CD14-positive monocyte (primary cell): ENCODE results near the gene DUSP16. TPM values are rescaled to one million over a fixed set of nuclear protein-coding genes. Genes with fewer than 3 reads are reported as not detected.

Experiments
- DNase-seq, 3 donors: peaks; one replicate each; pipeline ENCODE4 v3.0.0-alpha.2; 2011 to 2022
- H2AFZ ChIP-seq: 2 replicates; pipeline ENCODE4 v1.6.0; 2012; ENCODE audit warnings: mild to moderate bottlenecking, low read depth, low read length, inconsistent platforms; ENCODE audit not compliant: insufficient read depth, poor library complexity, severe bottlenecking
- H3K27ac ChIP-seq, 2 donors: 1 replicate in 1 of 2; 2 replicates in 1 of 2; pipeline ENCODE4 v1.5.1; 2012 to 2013; ENCODE audit warnings: low read length in 2 of 2, control low read depth in 1 of 2, inconsistent platforms in 1 of 2, low read depth in 1 of 2, mild to moderate bottlenecking in 1 of 2
- H3K27me3 ChIP-seq, 2 donors: one replicate each; pipeline versions ENCODE4 v1.6.0 to v1.6.1; 2011 to 2013; ENCODE audit warnings: low read length in 2 of 2; ENCODE audit not compliant: control insufficient read depth in 2 of 2, insufficient read depth in 2 of 2
- H3K36me3 ChIP-seq, 2 donors: replicated peaks in 1 of 2; 1 replicate in 1 of 2; 2 replicates in 1 of 2; pipeline versions ENCODE4 v1.5.1 to v1.6.1; 2012 to 2013; ENCODE audit warnings: low read length in 2 of 2, control low read depth in 1 of 2, inconsistent platforms in 1 of 2, mild to moderate bottlenecking in 1 of 2; ENCODE audit not compliant: insufficient read depth in 2 of 2, control insufficient read depth in 1 of 2
- H3K4me1 ChIP-seq, 2 donors: 1 replicate in 1 of 2; 2 replicates in 1 of 2; pipeline versions ENCODE4 v1.5.1 to v1.6.1; 2012 to 2013; ENCODE audit warnings: low read length in 2 of 2, control low read depth in 1 of 2, inconsistent platforms in 1 of 2, mild to moderate bottlenecking in 1 of 2, moderate library complexity in 1 of 2; ENCODE audit not compliant: insufficient read depth in 2 of 2, control insufficient read depth in 1 of 2
- H3K4me2 ChIP-seq: replicated peaks from 2 replicates; pipeline ENCODE3; 2012; ENCODE audit warnings: low read length, moderate library complexity, mild to moderate bottlenecking; ENCODE audit not compliant: poor library complexity, severe bottlenecking; ENCODE audit errors: extremely low read depth
- H3K4me3 ChIP-seq, 3 experiments: fragments of 200-600 bp in 1 of 3; sonication (generic) in 1 of 3; replicated peaks in 1 of 3; 1 replicate in 2 of 3; 2 replicates in 1 of 3; pipeline ENCODE4 v1.5.1; 2011 to 2013; ENCODE audit warnings: low read length in 3 of 3, mild to moderate bottlenecking in 3 of 3, control low read depth in 2 of 3, low read depth in 2 of 3, inconsistent platforms in 1 of 3, moderate library complexity in 1 of 3
- H3K79me2 ChIP-seq: 2 replicates; pipeline ENCODE4 v1.6.0; 2012; ENCODE audit warnings: mild to moderate bottlenecking, control low read depth, inconsistent platforms, low read length, moderate library complexity; ENCODE audit not compliant: insufficient read depth
- H3K9ac ChIP-seq: 2 replicates; pipeline ENCODE4 v1.6.0; 2017; ENCODE audit warnings: low read length, mild to moderate bottlenecking; ENCODE audit not compliant: insufficient read depth, poor library complexity, severe bottlenecking
- H3K9me3 ChIP-seq, 2 donors: replicated peaks in 1 of 2; 1 replicate in 1 of 2; 2 replicates in 1 of 2; pipeline versions ENCODE4 v1.5.1 to v1.6.1; 2012 to 2013; ENCODE audit warnings: low read length in 2 of 2, control low read depth in 1 of 2; ENCODE audit not compliant: control insufficient read depth in 1 of 2, insufficient read depth in 1 of 2
- H4K20me1 ChIP-seq: 2 replicates; pipeline ENCODE4 v1.6.0; 2012; ENCODE audit warnings: mild to moderate bottlenecking, low read length, control low read depth, moderate library complexity; ENCODE audit not compliant: insufficient read depth
- H3K27ac Mint-ChIP-seq, 7 donors: one replicate each; pipeline ENCODE4 v1.8.0; 2020; ENCODE audit warnings: mild to moderate bottlenecking in 7 of 7, mixed read lengths in 7 of 7, moderate library complexity in 6 of 7, inconsistent platforms in 2 of 7
- H3K27me3 Mint-ChIP-seq, 3 donors: one replicate each; pipeline ENCODE4 v1.8.0; 2021 to 2022; ENCODE audit warnings: low read depth in 3 of 3, mild to moderate bottlenecking in 3 of 3, mixed read lengths in 3 of 3, moderate library complexity in 3 of 3, inconsistent platforms in 1 of 3
- H3K36me3 Mint-ChIP-seq, 2 donors: one replicate each; pipeline ENCODE4 v1.8.0; 2020; ENCODE audit warnings: mixed read lengths in 2 of 2, inconsistent platforms in 1 of 2, mild to moderate bottlenecking in 1 of 2
- H3K4me1 Mint-ChIP-seq: one replicate; pipeline ENCODE4 v1.8.0; 2020; ENCODE audit warnings: mild to moderate bottlenecking, mixed read lengths
- H3K4me3 Mint-ChIP-seq, 2 donors: one replicate each; pipeline ENCODE4 v1.8.0; 2020; ENCODE audit warnings: mild to moderate bottlenecking in 2 of 2, mixed read lengths in 2 of 2, moderate library complexity in 1 of 2
- H3K9me3 Mint-ChIP-seq, 7 donors: one replicate each; pipeline ENCODE4 v1.8.0; 2020 to 2022; ENCODE audit warnings: mixed read lengths in 7 of 7, mild to moderate bottlenecking in 6 of 7, moderate library complexity in 6 of 7, inconsistent platforms in 2 of 7
- WGBS: methylation state at CpG from one replicate; pipeline ENCODE4 v1.1.5; 2013; ENCODE audit warnings: missing lambda C conversion rate; ENCODE audit not compliant: insufficient coverage; 5-methylcytosine and 5-hydroxymethylcytosine counted together
- intact Hi-C, 2 donors: fragments of 100-400 bp; cut with micrococcal nuclease; formaldehyde crosslinking; loops; one replicate each; pipeline versions ENCODE4 v1.15.0 to v1.15.1; 2023
- polyA plus RNA-seq, 3 donors: library from polyadenylated mRNA; depleted of rRNA in 1 of 3; unstranded in 2 of 3; stranded (reverse) in 1 of 3; fragments of 300-500 nt in 2 of 3; fragments of >200 nt in 1 of 3; fragmentation: Illumina TruSeq in 2 of 3; gene quantifications; 1 replicate in 2 of 3; 2 replicates in 1 of 3; pipeline ENCODE4 v1.2.3, GENCODE V29; 2012 to 2021
- TF ChIP-seq, protein P1 (sequence below): fragments of 200-600 bp; IDR thresholded peaks from one replicate; pipeline ENCODE4 v1.8.0; 2022; ENCODE audit warnings: antibody characterized with exemption, mild to moderate bottlenecking

The DUSP16 gene
- polyA plus RNA-seq, 3 donors: 0.04 to 0.46 (median 0.27) TPM

DNA sequence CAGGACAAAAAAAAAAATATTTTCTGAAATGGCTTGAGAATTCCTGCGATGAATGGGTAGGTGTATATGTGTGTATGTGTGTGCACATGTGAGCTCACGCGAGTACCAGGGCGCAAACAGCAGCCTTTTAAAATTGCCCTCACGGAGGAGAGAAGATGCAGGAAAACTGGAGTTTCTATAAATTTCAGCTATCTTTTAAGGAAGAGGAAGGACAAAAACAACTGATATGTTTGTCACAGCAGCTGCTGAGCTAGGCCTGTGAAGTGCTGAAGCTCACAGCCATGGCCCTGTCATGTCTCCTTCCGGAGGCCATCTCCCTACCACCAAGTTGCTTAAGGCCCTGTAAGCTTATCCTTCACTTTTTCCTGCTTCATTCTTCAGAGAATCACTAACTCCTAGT lies 40.8 kb downstream of the DUSP16 start:
- WGBS: 50% methylated on average over 2 of the region's 6 CpGs
- H3K27ac Mint-ChIP-seq: peak overlapping the region in 1 of 7 donors; percentile 5
- intact Hi-C loops: no loop called here

GRCh38 chr12:12521044-12521485 lies 41.6 kb downstream of the DUSP16 start:
- H3K27me3 Mint-ChIP-seq: peaks cover 0 to 2% (median 0%) of the 10 kb centered on the region in 3 donors
- Histone ChIP-seq H3K4me1 (peaks cover 0 to 8% of the 10 kb centered on the region in 2 donors), H3K9ac (no peak overlapping the region), H3K27ac (no peak overlapping the region), H3K9me3 (no peaks in the 10 kb centered on the region), H3K27me3 (no peaks in the 10 kb centered on the region), H4K20me1 (no peaks in the 10 kb centered on the region), H3K79me2 (no peaks in the 10 kb centered on the region), H3K4me2 (no peak overlapping the region), H2AFZ (no peak overlapping the region), H3K36me3 (no peaks in the 10 kb centered on the region), H3K4me3 (no peak overlapping the region)
- TF ChIP-seq, protein P1, sequence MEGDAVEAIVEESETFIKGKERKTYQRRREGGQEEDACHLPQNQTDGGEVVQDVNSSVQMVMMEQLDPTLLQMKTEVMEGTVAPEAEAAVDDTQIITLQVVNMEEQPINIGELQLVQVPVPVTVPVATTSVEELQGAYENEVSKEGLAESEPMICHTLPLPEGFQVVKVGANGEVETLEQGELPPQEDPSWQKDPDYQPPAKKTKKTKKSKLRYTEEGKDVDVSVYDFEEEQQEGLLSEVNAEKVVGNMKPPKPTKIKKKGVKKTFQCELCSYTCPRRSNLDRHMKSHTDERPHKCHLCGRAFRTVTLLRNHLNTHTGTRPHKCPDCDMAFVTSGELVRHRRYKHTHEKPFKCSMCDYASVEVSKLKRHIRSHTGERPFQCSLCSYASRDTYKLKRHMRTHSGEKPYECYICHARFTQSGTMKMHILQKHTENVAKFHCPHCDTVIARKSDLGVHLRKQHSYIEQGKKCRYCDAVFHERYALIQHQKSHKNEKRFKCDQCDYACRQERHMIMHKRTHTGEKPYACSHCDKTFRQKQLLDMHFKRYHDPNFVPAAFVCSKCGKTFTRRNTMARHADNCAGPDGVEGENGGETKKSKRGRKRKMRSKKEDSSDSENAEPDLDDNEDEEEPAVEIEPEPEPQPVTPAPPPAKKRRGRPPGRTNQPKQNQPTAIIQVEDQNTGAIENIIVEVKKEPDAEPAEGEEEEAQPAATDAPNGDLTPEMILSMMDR: no peak
- 94% methylated on average over 2 of the region's 8 CpGs for WGBS
- H3K4me1 Mint-ChIP-seq: peaks cover 16% of the 10 kb centered on the region
- intact Hi-C loops: no loop called here
- no peak for DNase-seq
- H3K9me3 Mint-ChIP-seq: no peaks in the 10 kb centered on the region
- H3K27ac Mint-ChIP-seq: peak overlapping the region in 3 of 7 donors; percentile 16 to 38 (median 35)
- H3K36me3 Mint-ChIP-seq: no peaks in the 10 kb centered on the region
- no peak overlapping the region for H3K4me3 Mint-ChIP-seq

More for the DNA sequence above, 40.8 kb downstream of the DUSP16 start:
- H3K4me3 ChIP-seq: no peak overlapping the region
- H3K36me3 Mint-ChIP-seq: no peaks in the 10 kb centered on the region
- no peak overlapping the region for H3K4me3 Mint-ChIP-seq
- H3K4me1 ChIP-seq: peaks cover 0 to 8% of the 10 kb centered on the region in 2 donors
- H3K27me3 ChIP-seq: no peaks in the 10 kb centered on the region
- TF ChIP-seq, protein P1: no peak
- H3K79me2 ChIP-seq: no peaks in the 10 kb centered on the region
- no peaks in the 10 kb centered on the region for H4K20me1 ChIP-seq
- H3K27ac ChIP-seq: no peak overlapping the region
- no peak overlapping the region for H3K9ac ChIP-seq
- H3K4me2 ChIP-seq: no peak overlapping the region
- peaks cover 16% of the 10 kb centered on the region for H3K4me1 Mint-ChIP-seq
- peaks cover 0 to 2% (median 0%) of the 10 kb centered on the region in 3 donors for H3K27me3 Mint-ChIP-seq
- H2AFZ ChIP-seq: no peak overlapping the region
- H3K9me3 Mint-ChIP-seq: no peaks in the 10 kb centered on the region
- H3K36me3 ChIP-seq: no peaks in the 10 kb centered on the region
- no peak for DNase-seq
- H3K9me3 ChIP-seq: no peaks in the 10 kb centered on the region
